ENCODE results near the gene RAB31.

DNA sequence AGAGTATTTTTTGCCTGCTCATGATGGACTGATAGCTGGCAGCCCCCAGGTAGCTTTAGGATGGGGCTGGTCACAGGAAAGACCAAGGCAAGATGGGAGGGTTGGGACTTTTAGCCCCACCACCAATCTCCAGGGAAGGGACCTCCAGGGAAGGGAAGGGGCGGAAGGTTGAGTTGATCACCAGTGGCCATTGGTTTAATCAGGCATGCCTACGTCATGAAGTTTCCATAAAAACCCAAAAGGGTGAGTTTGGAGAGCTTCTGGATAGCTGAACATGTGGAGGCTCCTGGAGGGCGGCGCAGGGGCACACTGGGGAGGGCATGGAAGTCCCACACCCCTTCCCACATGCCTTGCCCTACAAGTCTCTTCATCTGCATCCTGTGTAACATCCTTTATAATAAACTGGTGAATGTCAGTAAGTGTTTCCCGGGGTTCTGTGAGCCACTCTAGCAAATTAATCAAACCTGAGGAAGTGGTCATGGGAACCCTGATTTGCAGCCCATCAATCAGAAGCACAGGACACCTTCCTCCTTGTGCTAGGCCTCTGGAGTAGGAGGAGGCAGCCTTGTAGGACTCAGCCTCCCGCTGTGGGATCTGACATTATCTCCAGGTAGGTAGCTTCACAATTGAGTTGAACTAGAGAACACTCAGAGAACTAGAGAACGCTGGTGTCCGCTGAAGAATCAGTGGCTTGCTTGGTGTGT lies 30.3 kb downstream of the RAB31 start:
- TF ChIP-seq, protein P1, sequence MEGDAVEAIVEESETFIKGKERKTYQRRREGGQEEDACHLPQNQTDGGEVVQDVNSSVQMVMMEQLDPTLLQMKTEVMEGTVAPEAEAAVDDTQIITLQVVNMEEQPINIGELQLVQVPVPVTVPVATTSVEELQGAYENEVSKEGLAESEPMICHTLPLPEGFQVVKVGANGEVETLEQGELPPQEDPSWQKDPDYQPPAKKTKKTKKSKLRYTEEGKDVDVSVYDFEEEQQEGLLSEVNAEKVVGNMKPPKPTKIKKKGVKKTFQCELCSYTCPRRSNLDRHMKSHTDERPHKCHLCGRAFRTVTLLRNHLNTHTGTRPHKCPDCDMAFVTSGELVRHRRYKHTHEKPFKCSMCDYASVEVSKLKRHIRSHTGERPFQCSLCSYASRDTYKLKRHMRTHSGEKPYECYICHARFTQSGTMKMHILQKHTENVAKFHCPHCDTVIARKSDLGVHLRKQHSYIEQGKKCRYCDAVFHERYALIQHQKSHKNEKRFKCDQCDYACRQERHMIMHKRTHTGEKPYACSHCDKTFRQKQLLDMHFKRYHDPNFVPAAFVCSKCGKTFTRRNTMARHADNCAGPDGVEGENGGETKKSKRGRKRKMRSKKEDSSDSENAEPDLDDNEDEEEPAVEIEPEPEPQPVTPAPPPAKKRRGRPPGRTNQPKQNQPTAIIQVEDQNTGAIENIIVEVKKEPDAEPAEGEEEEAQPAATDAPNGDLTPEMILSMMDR (IDR thresholded peaks at IDR 0.05) = no peak
- TF ChIP-seq POLR2AphosphoS5 (IDR thresholded peaks at IDR 0.05; ENCODE audit: low read depth, low read length) (no peak), SIN3A (IDR thresholded peaks at IDR 0.05; ENCODE audit: borderline replicate concordance, insufficient read depth, low read depth, low read length) (no peak)
